ENCODE measurements around the gene SON. TPM values are rescaled to one million over a fixed set of nuclear protein-coding genes. Genes with fewer than 3 reads are reported as not detected.
A peak's percentile ranks its signal among the peaks of the same experiment; 100 is the strongest.

SON gene
- total and polyA plus RNA-seq, 2 of the 4 experiments (the other 2 are of a cell fraction), result 81.6 to 146 TPM

GRCh38 chr21:33587792-33588484, 45.1 kb downstream of the SON start (continued):
- TF ChIP-seq USF2 (IDR thresholded peaks at IDR 0.05; ENCODE audit: low read depth, low read length), result no peak

GRCh38 chr21:33588485-33589335, 45.9 kb downstream of the SON start, which contains the start of gene DONSON:
Gene DONSON, minus strand, starts transcription at chr21:33588684. Its CDS starts 43 bp downstream, at chr21:33588641.
- Histone ChIP-seq H3K4me2 (ENCODE audit: low read depth, low read length) (peak within 1 kb of the TSS; percentile 92), H2BK120ac (ENCODE audit: low read depth, low read length) (peak within 1 kb of the TSS; percentile 49), H4K8ac (ENCODE audit: low read depth in 2 of 2, low read length in 2 of 2) (peak within 1 kb of the TSS; percentile 41 to 82), H4K91ac (ENCODE audit: insufficient read depth, low read depth, low read length) (peak within 1 kb of the TSS; percentile 70), H3K56ac (ENCODE audit: extremely low read depth, insufficient read depth, low read length) (peak within 1 kb of the TSS; percentile 90), H2BK15ac (ENCODE audit: low read depth, low read length) (no peak within 1 kb of the TSS; the same call in 2 of the 3 replicates), H3K9me3 (ENCODE audit: control insufficient read depth, insufficient read depth, low read length) (no peaks in the 10 kb centered on the region), H2AK9ac (replicated peaks; ENCODE audit: low read depth, low read length, poor library complexity) (peak within 1 kb of the TSS; percentile 96), H4K20me1 (ENCODE audit: insufficient read depth, low read length) (no peaks in the 10 kb centered on the region; the same call in 1 of the 2 replicates), H2AK5ac (ENCODE audit: low read depth, low read length) (peak within 1 kb of the TSS; percentile 70), H3K23ac (ENCODE audit: low read depth, low read length) (peak within 1 kb of the TSS; percentile 81), H3K4me3 (ENCODE audit: insufficient read depth, low read depth, low read length) (peak within 1 kb of the TSS; percentile 85), H3K9ac (ENCODE audit: low read depth, low read length) (peak within 1 kb of the TSS; percentile 94), H3K18ac (ENCODE audit: low read depth, low read length) (peak within 1 kb of the TSS; percentile 16), H3K14ac (replicated peaks; ENCODE audit: low read depth, low read length) (peak within 1 kb of the TSS; percentile 74), H3K27me3 (ENCODE audit: control insufficient read depth, insufficient read depth, low read length) (no peaks in the 10 kb centered on the region), H3K79me1 (ENCODE audit: low read depth in 1 of 2, low read length in 2 of 2) (peaks cover 21 to 28% of the 10 kb centered on the region in 2 experiments), H2BK5ac (ENCODE audit: low read depth, low read length, poor library complexity, severe bottlenecking) (peak within 1 kb of the TSS; percentile 88), H2AFZ (replicated peaks; ENCODE audit: low read length, poor library complexity) (peak within 1 kb of the TSS; percentile 99), H2BK20ac (ENCODE audit: low read depth, low read length) (no peak within 1 kb of the TSS), H3K9me1 (ENCODE audit: insufficient read depth, low read length) (peaks cover 4% of the 10 kb centered on the region), H3K4ac (ENCODE audit: low read depth, low read length) (peak within 1 kb of the TSS; percentile 75), H3K4me1 (ENCODE audit: control insufficient read depth, insufficient read depth, low read length) (peaks cover 2% of the 10 kb centered on the region; the same call in 1 of the 2 replicates), H4K5ac (ENCODE audit: low read depth, low read length) (peak within 1 kb of the TSS; percentile 38), H3K36me3 (ENCODE audit: control insufficient read depth, insufficient read depth, low read length) (peaks cover 2% of the 10 kb centered on the region; the same call in 1 of the 2 replicates), H3K27ac (ENCODE audit: insufficient read depth, low read length) (peak within 1 kb of the TSS; percentile 84)
- dilution Hi-C loops (cut with HindIII; ENCODE audit: low sequenced_read_pairs, unreplicated experiment), result no loop called here
- WGBS, 2 experiments (ENCODE audit: extremely low coverage in 2 of 2, insufficient read length in 1 of 2), result 0% methylated on average over 41 of the region's 78 CpGs; no CpG with 5 or more reads in 1 of the 2 experiments
- in situ Hi-C loops (cut with MboI; ENCODE audit: low sequenced_read_pairs), result no loop called here
- BruUV-seq (replicated peaks), result no TSS peak
- DNase-seq (peak; percentile 73), ATAC-seq (ENCODE audit: low read depth) (peak; percentile 93)
- POLR2A ChIA-PET (ENCODE audit: unreplicated experiment), result interaction anchor here (1.8 kb wide), 1 partner anchor 11 kb away, joined by 4 read pairs; no protein-coding TSS in a partner anchor
- intact Hi-C loops (cut with micrococcal nuclease), result no loop called here
- CTCF ChIA-PET, result no interaction called here
- TF ChIP-seq RAD21 (IDR thresholded peaks at IDR 0.05; ENCODE audit: low read length), result no peak
- TF ChIP-seq ELK1 (IDR thresholded peaks at IDR 0.05; ENCODE audit: borderline replicate concordance, low read depth, low read length), result no peak
- TF ChIP-seq MAZ (IDR thresholded peaks at IDR 0.05; ENCODE audit: borderline replicate concordance, low read depth, low read length), result peak; percentile 60; the same call in 1 of the 2 replicates
- no peak for TF ChIP-seq CEBPB (IDR thresholded peaks at IDR 0.05; ENCODE audit: low read depth, low read length)
- TF ChIP-seq POLR2A (IDR thresholded peaks at IDR 0.05; ENCODE audit: low read depth, low read length), result peak; percentile 87
- TF ChIP-seq FOS (IDR thresholded peaks at IDR 0.05; ENCODE audit: low read depth, low read length), result no peak
- TF ChIP-seq USF2 (IDR thresholded peaks at IDR 0.05; ENCODE audit: low read depth, low read length), result no peak
- TF ChIP-seq MXI1 (IDR thresholded peaks at IDR 0.05; ENCODE audit: borderline replicate concordance, low read depth, low read length), result peak; percentile 17; the same call in 1 of the 2 replicates
- no peak for TF ChIP-seq RFX5 (IDR thresholded peaks at IDR 0.05; ENCODE audit: low read depth, low read length)

Measured in IMR-90 (cell line).